GM19023 (cell line): ENCODE measurements around the gene HOXB8.

Experiments used
- ATAC-seq: cut with Tn5 transposase; IDR thresholded peaks from one replicate; pipeline ENCODE4 v1.9.1; 2021; ENCODE audit warnings: mild to moderate bottlenecking, moderate library complexity; ENCODE audit not compliant: unreplicated experiment

HOXB8 gene

DNA sequence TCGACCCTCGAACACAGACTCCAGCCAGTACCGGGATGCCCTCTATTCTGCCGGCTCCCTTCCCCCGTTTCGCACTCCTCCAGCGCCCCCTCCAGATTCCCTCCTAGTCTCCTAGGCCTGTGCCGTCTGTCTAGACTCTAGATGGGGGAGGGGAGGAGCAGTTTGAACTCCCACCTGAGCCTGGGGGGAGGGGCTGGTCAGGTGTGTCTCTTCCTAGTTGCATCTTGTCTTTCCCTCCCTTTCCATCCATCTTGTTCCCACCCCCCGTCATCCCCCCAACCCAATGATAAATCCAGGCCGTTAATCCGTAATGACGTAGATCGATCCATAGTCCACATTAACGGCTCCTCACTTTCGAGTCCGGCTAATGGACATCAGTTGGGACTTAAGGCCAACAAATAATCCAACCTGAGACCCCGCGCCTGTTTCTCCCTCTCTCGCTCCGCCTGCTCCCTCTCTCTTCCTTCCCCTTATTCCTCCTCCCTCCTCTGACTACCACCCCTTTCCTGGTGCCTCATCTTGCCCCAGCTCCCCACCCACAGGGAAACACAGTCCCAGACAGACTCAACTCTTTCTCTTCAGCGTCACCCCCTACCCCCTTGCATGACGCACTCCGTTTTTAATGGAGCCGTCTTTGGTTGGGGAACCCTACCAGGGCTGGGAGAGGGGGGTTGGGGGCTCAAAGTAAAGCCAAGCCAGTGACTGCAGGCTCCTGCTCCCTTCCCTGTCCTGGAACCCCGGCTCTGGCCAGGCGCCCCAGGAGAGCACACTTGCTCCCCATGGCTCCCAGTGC lies 18.2 kb downstream of the HOXB8 start:
- no peak for ATAC-seq

DNA sequence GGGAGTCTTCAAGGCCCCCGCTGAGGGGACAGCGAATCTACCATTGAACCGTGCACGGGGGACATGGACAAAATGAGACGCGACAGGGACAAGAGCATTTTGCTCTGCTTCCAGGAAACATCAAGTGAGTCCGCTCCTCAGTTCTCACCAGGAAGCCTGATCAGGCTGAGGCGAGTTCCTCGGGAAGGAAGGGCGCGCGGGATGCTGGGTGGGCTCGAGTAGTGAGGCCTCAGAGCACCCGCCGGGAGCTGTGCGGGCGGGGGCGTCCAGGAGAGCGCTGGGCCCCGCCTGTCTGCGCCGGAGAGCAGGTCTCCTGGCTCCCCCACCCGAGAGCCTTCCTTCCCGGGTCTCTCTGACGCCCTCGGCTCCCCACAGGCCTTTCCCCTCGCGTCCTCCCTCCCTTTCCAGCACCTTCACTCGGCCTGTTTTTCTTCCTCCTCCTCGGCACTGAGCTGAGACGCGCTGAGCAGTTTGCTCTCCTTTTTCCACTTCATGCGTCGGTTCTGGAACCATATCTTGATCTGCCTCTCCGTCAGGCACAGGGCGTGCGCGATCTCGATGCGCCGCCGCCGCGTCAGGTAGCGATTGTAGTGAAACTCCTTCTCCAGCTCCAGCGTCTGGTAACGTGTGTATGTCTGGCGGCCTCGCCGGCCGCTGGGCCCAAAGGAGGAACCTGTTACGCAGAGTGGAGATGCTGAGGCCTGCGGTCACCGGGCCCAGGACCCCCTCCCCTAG lies 18.9 kb downstream of the HOXB8 start:
- no peak for ATAC-seq

DNA sequence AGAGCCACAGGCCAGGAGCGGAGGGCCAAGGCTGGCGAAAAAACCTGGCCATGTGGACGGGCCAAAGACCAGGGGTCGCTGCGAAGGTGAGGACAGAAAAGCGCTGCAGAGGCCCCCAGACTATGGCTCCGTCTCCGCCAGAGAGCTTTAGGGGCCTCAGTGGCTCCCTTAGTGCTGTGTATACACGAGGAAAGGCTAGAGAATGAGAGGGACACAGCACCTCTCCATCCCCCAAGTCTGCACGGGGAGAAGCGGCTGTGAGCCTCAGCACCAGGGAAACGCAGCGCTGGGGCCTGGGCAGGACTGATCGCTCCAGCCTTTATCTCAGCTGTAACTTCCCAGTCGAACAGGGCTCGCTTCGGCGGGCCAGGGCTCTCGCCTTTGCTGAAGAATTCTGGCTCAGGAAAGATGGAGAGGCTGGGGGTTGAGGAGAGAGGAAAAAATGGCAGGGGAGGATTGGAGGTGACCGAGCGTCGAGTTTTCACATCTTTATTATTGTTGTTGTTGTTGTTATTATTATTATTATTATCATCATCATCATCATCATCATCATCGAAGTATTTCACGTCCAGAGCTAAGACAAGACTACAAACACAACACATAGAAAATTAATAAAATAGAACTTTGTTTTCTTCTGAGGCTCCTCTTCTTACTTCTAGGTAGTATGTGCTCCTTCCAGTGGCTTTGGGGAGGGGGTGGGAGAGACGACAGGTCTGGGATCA lies 19.7 kb downstream of the HOXB8 start:
- ATAC-seq = no peak

DNA sequence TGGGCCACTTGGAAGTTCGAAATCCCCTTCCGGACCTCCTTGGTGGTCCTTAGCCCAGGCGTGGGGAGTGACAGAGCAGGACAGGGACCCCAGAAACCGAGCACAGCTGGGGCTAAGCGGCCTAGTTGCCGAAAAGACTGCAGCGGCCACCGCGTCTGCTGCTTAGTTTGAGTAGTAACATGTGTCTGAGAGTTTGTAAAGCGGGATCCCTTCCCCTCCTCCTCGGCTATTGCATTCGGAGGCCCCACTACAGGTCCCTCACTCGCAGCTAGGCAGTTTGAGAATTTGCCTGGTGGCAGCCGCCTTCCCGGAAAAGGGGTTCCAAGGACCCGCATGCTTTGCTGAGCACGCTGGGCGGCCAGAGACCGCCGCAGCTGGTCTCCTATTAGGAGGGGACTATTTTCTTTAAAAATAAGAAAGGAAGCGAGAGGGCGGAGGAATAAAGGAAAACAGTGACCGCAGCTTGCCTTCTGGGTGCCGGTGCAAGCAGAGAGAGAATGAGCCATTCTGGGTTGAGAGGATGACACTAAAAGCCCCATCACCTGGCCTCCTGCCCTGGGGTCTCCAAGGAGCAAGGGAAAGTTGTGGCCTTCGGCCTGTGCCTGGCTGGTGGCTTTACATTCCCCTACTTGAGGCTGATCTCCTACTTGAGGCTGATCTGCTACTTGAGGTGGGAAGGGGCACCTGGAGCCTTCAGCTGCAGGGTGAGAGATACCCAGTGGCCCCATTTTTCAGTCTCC lies 20.4 kb downstream of the HOXB8 start:
- no peak for ATAC-seq

DNA sequence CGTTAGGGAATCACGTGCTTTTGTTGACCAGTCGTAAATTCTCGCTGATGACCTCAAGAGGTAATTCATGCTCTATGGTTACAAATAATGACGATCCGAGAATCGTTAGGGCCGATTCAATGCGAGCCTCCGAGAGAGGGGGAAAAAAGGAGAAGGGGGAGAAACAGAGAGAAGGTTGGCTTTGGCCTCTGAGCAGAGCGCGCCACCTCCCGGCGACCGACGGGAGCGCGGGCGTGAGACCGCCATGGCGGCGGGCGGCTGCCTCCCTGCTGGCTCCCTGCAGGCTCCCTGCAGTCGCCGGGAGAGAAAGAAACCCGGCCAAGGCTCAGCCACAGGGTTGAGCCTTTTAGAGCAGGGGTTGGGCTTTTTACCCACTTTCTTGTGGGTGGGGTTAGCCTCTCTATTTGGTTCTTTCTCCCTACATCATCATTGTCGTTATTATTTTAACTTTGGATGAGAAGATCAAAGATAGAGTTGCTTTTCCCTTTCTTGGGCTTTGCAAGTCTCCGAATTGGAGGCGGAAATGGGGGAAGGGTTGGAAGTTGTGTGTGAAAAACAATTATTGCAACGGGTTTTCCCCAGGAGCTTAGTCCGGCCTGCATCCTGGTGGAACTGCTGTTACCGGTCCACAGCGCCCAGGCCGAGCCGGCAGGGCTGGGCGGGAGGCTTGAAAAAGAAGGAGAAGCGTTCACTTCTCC lies 21.1 kb downstream of the HOXB8 start:
- ATAC-seq = no peak

DNA sequence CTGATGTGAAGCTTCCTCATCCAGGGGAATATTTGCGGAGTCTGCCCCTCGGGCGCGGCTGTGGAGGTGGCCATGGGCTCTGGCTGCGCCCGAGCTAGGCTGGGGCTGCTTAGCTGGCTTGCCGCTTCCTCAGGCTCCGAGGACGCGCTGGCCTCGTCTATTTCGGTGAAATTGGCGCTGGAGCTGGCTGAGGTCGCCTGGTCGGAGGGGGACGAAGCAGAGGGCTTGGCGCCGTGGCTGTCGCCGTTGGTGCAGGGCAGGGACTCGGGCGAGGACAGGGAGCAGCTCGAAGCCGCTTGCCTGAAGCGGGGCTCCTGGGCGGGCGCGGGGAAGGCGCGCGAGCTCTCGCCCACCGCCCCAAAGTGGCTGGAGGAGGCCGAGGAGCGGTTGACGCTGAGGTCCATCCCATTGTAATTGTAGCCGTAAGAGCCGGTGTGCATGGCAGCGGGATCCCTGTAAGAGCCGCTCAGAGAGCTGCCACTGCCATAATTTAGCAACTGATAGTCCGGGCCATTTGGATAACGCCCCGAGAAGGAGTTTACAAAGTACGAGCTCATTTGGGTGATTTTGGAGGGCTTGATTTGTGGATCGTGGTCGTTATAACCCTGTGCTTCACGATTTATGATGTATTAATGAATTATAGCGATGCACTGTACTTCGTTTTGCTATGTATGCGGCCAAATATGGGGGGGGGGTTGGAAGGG lies 21.8 kb downstream of the HOXB8 start, which contains the start of gene HOXB5:
TSS of gene HOXB5 (minus strand) at position 654 of the 704 bp plus-strand sequence. CDS start at position 557, 97 bp downstream.
- no peak for ATAC-seq

DNA sequence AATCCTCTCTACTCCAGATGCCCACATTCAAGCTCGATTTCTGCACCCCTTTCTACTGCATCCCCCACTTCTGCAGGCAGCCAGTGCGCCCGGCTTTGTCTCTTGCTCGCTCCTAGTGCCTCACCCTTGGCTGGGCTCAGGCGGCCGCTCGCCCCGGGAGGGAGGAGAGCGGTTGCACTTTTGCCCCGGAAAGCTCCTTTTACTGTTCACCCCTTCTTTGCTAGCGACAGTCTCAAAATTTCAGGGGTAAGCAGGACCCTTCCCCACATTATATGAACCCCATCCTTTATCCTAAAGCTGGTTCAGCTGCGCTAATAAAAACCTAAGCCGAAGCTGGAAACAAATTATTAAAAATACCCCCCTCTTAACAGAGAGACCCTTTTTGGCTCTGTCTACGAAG lies 22.5 kb downstream of the HOXB8 start:
- ATAC-seq = no peak

DNA sequence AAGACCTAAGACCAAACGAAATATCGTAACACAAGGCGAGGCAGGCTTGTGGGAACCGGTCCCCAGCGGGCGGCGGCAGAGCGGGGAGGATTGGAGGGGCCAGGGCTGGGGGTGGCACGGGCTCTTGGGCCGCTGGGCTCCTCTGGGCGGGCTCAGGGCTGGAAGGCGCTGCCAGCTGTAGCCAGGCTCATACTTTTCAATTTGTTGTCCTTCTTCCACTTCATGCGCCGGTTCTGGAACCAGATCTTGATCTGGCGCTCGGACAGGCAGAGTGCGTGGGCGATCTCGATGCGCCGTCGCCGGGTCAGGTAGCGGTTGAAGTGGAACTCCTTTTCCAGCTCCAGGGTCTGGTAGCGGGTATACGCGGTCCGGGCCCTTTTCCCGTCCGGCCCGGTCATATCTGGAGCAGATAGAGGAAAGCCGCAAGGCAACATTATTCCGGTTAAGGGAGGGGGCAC lies 23.0 kb downstream of the HOXB8 start:
- no peak for ATAC-seq

DNA sequence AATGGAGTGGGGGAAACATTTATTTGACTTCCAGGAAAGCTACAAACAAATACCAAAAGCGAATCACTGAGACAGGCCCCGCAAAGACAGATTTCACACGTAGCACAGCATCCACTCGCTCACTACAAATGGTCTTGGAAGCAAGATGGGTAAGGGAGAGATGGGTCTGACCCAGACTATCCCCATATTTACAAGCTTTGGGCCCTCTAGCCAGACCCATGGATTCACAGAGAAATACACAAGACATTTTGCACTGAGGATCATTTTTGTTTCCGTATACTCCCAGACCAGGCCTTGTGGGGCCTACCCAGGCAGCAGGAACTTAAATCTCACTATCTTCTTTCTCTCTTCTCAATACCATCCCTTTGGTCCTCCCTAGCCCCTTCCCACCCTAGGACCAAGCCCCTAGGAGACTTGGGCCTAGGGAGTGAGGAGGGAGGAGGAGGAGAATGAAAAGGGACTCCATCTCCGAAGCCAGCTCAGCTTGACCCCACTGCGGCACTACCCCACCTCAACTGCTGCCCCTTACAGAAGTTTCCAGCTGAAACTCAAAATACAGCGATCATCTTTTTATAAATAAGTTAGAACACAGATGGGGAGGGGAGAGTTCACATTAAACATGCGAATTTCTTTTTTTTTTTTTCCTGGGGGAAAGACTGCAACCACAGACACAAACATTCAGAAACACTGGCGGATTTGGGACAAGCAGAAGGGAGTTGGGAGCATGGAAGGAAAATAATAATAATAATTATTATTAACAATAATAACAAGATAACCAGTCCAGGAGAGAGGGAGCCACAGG lies 23.6 kb downstream of the HOXB8 start:
- ATAC-seq = no peak

DNA sequence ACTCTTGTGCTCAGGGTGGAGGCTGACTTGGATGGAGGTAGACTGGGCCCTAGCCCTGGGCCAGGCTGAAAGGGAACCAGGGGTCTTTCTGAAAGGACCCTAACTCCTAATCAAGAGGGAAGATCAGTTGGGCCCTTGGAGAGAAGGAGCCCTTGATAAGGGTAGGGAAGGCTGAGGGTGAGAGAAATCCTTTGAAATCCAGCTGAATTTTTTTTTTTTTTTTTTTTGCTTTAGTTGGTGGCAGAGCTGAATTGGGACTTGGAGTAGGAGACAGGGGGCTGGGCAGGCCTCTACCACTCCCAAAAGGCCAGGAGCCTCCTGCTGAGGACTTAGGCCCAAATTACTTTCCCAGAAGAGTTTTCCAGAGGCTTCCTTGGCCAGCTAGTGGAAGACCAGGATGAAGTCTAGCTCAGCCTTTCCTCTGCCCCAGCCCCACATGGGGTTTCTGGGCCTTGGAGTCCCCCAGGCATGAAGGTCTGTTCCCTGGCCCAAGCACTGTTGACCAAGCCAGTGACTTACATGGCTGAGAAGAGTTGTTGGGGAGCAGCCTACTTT lies 24.4 kb downstream of the HOXB8 start:
- no peak for ATAC-seq

DNA sequence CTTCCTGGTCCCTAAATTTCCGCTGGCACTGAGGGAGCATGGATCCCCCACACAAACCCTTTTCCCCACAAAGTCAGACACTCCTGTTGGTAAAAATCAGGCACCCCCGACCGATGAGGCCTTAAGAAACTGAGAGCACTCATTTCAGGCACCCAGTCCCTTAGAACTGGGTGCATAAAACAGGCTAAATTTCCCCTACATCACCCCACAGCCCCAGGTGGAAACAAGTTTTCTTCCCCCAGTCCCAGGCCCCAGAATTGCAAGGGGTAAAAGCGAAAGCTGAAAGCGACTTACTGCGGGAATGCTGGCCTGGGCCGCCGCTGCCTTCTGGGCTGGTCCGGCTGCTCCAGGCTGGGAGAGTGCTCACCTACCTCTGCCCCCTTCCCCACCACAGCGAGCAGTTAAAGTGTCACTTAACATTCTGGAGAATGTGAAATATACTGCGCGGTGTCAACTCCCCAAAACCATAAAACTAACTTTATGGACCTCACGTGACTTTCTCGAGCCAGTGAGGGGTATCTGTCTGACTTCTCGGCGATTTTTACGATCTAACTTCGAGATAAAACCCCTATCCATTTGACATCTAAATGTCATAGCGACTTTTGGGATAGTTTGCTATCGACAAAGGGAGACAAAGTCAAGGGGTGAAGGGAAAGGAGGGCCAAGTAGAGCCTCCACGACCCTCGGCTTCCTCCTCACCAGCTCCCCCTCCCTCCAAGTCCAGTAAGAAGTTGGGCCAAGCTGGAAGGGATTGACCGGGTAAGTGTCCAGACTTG lies 25.1 kb downstream of the HOXB8 start, which contains the start of gene HOXB3:
TSS of gene HOXB3 (minus strand) at position 411 of the 776 bp plus-strand sequence. CDS start 37,767 bp downstream, outside the sequence.
- ATAC-seq = no peak

DNA sequence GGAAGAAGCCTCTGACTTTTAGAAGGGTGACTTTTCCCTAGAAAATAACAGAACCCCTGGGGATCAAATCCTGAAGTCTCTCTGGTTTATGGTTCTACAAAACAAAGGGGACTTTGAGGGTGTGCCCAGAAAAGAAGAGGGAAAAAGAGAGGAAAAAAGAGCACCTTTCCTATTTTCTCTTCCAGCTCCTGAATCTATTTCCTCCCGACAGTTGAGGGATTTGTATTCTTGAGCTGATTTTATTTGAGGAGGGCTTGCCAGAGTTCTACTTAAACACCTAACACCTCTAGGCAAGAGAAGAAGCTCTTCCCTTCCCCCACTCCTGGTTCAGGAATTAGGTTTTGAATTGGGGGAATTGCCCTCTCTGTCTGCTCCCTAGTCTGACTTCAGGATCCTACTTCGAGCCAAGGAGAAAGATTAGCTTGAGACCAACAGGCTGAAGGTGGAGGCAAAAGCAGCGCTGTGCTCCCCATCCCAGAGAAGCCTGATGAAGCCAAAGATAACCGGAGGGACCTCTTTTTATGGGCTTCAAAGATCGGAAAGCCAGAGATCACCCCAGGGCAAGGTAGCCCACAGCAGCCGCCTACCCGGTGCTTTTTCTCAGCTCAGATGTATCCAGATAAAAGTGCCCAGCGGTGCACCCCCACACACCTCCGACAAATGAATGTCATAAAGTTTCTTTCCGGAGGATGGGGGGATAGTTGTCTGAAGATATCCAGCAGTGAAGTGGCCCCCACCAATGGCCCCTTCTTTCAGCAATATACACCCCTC lies 25.8 kb downstream of the HOXB8 start:
- ATAC-seq = no peak

DNA sequence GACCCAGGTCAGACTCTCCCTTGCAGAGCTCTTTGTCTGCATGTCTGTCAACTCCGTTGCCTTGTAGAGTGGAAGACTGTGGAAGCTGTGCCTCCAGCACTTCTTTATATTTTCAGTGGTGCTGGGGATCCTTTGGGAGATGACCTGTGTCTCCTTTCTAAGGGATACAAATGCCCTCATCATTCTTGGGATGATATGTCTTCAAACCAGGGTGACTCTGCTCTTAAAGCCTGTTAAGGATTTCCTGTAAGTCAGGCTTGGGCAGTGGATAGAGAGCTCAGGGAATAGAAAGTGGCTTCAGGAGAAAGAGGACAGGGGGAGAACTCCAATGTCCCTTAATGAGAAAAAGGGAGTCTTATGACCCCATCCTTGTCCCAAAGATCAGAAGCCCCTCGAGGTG lies 26.6 kb downstream of the HOXB8 start:
- ATAC-seq = no peak

DNA sequence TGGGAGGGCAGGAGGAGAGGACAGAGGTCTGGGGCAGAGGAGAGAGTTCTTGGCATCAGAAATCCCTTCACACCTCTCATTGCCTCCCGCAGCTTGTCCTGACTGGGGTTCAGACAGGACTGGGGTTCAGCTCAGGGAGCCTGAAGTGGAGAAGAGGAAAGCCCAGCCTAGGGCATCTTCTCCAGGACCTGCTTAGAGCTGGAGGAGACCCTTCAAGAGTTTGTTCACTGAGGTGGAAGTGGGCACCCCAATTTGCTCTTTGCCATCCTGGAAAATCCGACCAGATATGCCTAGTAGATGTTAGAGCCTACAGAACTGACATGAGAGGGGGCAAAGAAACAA lies 27.0 kb downstream of the HOXB8 start:
- no peak for ATAC-seq

DNA sequence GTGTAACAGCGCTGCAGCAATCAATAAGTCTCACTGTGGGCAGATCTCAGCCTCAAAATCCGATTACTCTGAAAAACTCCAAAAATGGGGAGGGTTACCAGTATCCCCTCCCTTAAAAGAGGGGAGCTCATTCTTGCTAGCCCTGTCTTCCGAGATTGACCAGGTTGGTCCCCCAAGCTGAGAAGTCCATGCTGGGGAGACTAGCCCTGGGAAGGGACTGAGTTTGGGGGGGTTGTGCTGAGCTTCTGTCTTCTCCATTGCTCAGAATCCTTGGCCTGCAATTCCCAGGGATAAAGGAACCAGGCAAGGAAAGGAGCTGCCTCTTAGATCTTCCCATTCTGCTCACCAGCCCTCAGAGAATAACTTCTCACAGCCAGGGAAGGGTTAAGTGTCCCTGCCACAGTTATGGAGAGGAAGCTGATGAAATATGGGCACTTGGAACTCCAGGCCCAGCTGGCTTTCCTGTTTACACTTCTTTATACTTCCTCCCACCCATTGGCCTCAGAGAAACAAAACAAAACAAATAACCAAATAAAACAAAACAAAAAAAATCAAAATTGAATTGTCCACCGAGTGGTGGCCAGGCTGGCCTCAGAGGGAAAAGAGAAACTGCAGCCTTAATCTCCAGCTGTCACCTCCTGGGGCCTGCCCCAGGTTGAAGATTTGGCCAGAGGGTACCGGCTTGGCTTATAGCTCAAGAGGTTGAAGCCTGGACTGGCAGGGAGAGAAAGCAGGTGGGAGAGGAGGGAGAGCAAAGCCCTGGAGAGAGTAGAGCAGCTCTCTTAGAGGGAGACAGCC lies 27.6 kb downstream of the HOXB8 start:
- no peak for ATAC-seq
